ENCODE results near the gene GPC3. TPM values are rescaled to one million over a fixed set of nuclear protein-coding genes. Genes with fewer than 3 reads are reported as not detected.

GPC3 gene
- total and polyA plus RNA-seq, 4 donors, result 8.3 to 270 (median 52.4) TPM

DNA sequence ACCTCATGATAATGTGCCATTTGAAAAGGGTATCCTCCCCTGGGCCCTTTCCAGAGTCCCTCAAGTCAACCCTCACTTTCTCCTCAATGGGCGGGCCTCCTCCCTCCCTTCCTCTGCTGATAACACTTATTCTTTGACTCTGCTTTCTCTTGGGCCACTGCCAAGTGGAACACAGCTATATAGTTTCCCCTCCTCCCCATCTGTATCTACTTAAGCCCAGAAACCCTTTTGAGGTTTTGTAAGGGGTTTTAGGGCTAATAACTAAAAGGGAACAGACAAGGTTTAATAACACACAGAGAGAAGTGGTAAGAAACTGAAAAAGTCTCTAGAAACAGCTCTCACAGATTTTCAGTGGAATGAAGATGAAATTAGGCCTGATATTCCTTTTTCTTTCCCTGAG, 116.7 kb downstream of the GPC3 start:
- no peaks in the 10 kb centered on the region for H3K36me3 ChIP-seq (ENCODE audit: control insufficient read depth in 4 of 4, insufficient read depth in 4 of 4, low read length in 4 of 4)
- peaks cover 0 to 11% (median 5%) of the 10 kb centered on the region in 4 donors for H3K9me3 ChIP-seq (ENCODE audit: control insufficient read depth in 4 of 4, insufficient read depth in 3 of 4, low read length in 3 of 4)
- H3K27ac ChIP-seq (ENCODE audit: low read depth in 1 of 2, low read length in 1 of 2), result no peak overlapping the region
- peaks cover 0 to 3% (median 0%) of the 10 kb centered on the region in 5 donors for H3K4me1 ChIP-seq (ENCODE audit: control insufficient read depth in 5 of 5, insufficient read depth in 5 of 5, low read length in 5 of 5)
- H3K9ac ChIP-seq (ENCODE audit: insufficient read depth in 1 of 2, low read length in 2 of 2), result no peak overlapping the region
- TF ChIP-seq, protein P1, sequence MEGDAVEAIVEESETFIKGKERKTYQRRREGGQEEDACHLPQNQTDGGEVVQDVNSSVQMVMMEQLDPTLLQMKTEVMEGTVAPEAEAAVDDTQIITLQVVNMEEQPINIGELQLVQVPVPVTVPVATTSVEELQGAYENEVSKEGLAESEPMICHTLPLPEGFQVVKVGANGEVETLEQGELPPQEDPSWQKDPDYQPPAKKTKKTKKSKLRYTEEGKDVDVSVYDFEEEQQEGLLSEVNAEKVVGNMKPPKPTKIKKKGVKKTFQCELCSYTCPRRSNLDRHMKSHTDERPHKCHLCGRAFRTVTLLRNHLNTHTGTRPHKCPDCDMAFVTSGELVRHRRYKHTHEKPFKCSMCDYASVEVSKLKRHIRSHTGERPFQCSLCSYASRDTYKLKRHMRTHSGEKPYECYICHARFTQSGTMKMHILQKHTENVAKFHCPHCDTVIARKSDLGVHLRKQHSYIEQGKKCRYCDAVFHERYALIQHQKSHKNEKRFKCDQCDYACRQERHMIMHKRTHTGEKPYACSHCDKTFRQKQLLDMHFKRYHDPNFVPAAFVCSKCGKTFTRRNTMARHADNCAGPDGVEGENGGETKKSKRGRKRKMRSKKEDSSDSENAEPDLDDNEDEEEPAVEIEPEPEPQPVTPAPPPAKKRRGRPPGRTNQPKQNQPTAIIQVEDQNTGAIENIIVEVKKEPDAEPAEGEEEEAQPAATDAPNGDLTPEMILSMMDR (IDR thresholded peaks at IDR 0.05; ENCODE audit: control extremely low read depth, extremely low read depth), result no peak
- no peak for ATAC-seq (ENCODE audit: insufficient read depth, low FRiP score)
- H3K27me3 ChIP-seq (ENCODE audit: control insufficient read depth in 3 of 3, insufficient read depth in 3 of 3, low read length in 2 of 3), result peaks cover 0 to 7% (median 0%) of the 10 kb centered on the region in 3 donors
- no peak overlapping the region for H3K4me3 ChIP-seq
- peak in 2 of 3 donors; percentile 33 to 40 for DNase-seq
- WGBS, 2 donors, result 58 to 60% methylated on average over 1 of the region's 1 CpG

DNA sequence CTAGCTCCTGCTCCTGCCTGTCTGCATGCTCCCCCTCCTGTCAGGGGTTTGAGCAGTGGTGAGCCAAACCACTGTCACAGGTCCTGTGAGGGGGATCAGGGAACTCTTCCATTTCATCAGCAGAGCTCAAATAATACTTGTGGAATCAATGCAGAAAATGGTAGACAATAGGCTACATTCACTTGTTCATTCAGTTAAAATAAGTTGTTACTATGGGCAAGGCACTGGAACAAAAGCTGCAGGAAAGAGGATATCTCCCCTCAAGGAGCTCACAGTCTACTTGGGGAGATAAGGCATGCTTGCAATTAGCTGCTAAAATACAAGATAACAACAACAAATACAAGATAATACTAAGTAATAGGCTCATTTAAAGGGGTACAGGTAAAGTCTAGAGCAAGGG, 117.1 kb downstream of the GPC3 start:
- no peaks in the 10 kb centered on the region for H3K36me3 ChIP-seq (ENCODE audit: control insufficient read depth in 4 of 4, insufficient read depth in 4 of 4, low read length in 4 of 4)
- DNase-seq (no peak), ATAC-seq (ENCODE audit: insufficient read depth, low FRiP score) (no peak)
- H3K4me1 ChIP-seq (ENCODE audit: control insufficient read depth in 5 of 5, insufficient read depth in 5 of 5, low read length in 5 of 5), result no peaks in the 10 kb centered on the region
- H3K9me3 ChIP-seq (ENCODE audit: control insufficient read depth in 4 of 4, insufficient read depth in 3 of 4, low read length in 3 of 4), result peaks cover 0 to 11% (median 5%) of the 10 kb centered on the region in 4 donors
- H3K9ac ChIP-seq (ENCODE audit: insufficient read depth in 1 of 2, low read length in 2 of 2), result no peak overlapping the region
- peaks cover 0 to 7% (median 0%) of the 10 kb centered on the region in 3 donors for H3K27me3 ChIP-seq (ENCODE audit: control insufficient read depth in 3 of 3, insufficient read depth in 3 of 3, low read length in 2 of 3)
- no peak overlapping the region for H3K27ac ChIP-seq (ENCODE audit: low read depth in 1 of 2, low read length in 1 of 2)
- H3K4me3 ChIP-seq, result no peak overlapping the region
- TF ChIP-seq, protein P1 (IDR thresholded peaks at IDR 0.05; ENCODE audit: control extremely low read depth, extremely low read depth), result no peak

DNA sequence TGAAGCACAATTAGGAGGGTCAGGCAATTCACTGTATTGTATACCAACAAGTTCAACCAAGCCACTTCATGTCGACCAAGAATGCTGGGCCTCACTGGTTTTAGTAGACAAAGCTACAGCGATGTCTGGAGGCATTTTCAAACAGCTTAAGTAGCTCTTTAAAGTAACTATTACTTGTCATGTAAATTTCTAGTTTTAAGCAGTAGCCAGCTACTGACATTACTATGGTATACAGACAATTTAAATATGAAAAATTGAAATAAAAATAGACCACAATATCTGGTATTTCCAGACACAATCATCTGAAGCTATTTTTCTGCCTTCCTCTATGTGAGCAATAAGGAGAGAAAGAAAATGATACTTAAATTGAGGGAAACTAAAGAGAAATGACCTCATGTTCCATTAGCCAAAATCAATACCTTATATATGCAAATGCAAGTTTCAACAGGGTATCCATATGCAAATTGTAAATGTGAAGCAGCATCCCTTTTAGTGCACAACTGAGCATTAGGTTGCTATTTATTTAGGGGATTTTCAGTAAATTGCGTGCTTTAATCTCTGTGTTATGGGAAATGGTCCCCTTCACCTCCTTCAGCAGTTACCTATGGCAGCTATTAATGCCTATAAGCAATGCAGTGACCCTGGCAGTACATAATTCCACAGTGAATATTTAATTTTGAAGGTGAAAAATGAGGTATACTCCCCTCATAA, 119.5 kb downstream of the GPC3 start:
- Histone ChIP-seq H3K9me3 (ENCODE audit: control insufficient read depth in 4 of 4, insufficient read depth in 3 of 4, low read length in 3 of 4) (peaks cover 0 to 13% (median 5%) of the 10 kb centered on the region in 4 donors), H3K36me3 (ENCODE audit: control insufficient read depth in 4 of 4, insufficient read depth in 4 of 4, low read length in 4 of 4) (peaks cover 0 to 2% (median 0%) of the 10 kb centered on the region in 4 donors), H3K4me1 (ENCODE audit: control insufficient read depth in 5 of 5, insufficient read depth in 5 of 5, low read length in 5 of 5) (no peaks in the 10 kb centered on the region), H3K27me3 (ENCODE audit: control insufficient read depth in 3 of 3, insufficient read depth in 3 of 3, low read length in 2 of 3) (peaks cover 0 to 8% (median 4%) of the 10 kb centered on the region in 3 donors), H3K4me3 (no peak overlapping the region), H3K27ac (ENCODE audit: low read depth in 1 of 2, low read length in 1 of 2) (no peak overlapping the region), H3K9ac (ENCODE audit: insufficient read depth in 1 of 2, low read length in 2 of 2) (no peak overlapping the region)
- DNase-seq (no peak), ATAC-seq (ENCODE audit: insufficient read depth, low FRiP score) (no peak)
- TF ChIP-seq, protein P1 (IDR thresholded peaks at IDR 0.05; ENCODE audit: control extremely low read depth, extremely low read depth), result no peak
- 42 to 75% methylated on average over 3 of the region's 3 CpGs for whole genome bisulfite sequencing, 2 donors
